H9 (cell line): Measurements from ENCODE around the gene DHPS. TPM values are rescaled to one million over a fixed set of nuclear protein-coding genes. Genes with fewer than 3 reads are reported as not detected.

ENCODE experiments used
- DNase-seq: peaks from one replicate; pipeline ENCODE4 v3.0.0-alpha.2; 2017
- H2AFZ ChIP-seq: one replicate; pipeline ENCODE4 v1.6.1; 2013; ENCODE audit warnings: mild to moderate bottlenecking, low read length, control low read depth, moderate library complexity
- H2AK5ac ChIP-seq: 2 replicates; pipeline ENCODE4 v1.6.1; 2013; ENCODE audit warnings: low read length, control low read depth, mixed read lengths; ENCODE audit not compliant: insufficient read length
- H2BK120ac ChIP-seq: one replicate; pipeline ENCODE4 v1.6.1; 2013; ENCODE audit warnings: low read depth, mild to moderate bottlenecking, low read length, control low read depth, inconsistent platforms; ENCODE audit not compliant: poor library complexity, severe bottlenecking
- H2BK12ac ChIP-seq: 2 replicates; pipeline ENCODE4 v1.6.1; 2013; ENCODE audit warnings: low read length, control low read depth, mixed read lengths, low read depth; ENCODE audit not compliant: insufficient read length
- H2BK15ac ChIP-seq: 2 replicates; pipeline ENCODE4 v1.6.1; 2013; ENCODE audit warnings: low read depth, low read length, control low read depth
- H2BK20ac ChIP-seq: one replicate; pipeline ENCODE4 v1.6.1; 2013; ENCODE audit warnings: low read depth, mild to moderate bottlenecking, low read length, control low read depth, inconsistent platforms; ENCODE audit not compliant: poor library complexity, severe bottlenecking
- H2BK5ac ChIP-seq: 2 replicates; pipeline ENCODE4 v1.6.1; 2013; ENCODE audit warnings: low read length, control low read depth, mixed read lengths; ENCODE audit not compliant: insufficient read length
- H3K14ac ChIP-seq: 2 replicates; pipeline ENCODE4 v1.6.1; 2013; ENCODE audit warnings: low read length, control low read depth; ENCODE audit not compliant: insufficient read depth
- H3K18ac ChIP-seq: 2 replicates; pipeline ENCODE4 v1.6.1; 2013; ENCODE audit warnings: low read depth, mild to moderate bottlenecking, mixed read lengths, low read length, control low read depth; ENCODE audit not compliant: insufficient read length
- H3K23ac ChIP-seq: 2 replicates; pipeline ENCODE4 v1.6.1; 2013; ENCODE audit warnings: low read length, control low read depth, mixed read lengths, low read depth; ENCODE audit not compliant: insufficient read length
- H3K23me2 ChIP-seq: 2 replicates; pipeline ENCODE4 v1.6.1; 2013; ENCODE audit warnings: low read depth, mild to moderate bottlenecking, mixed read lengths, low read length, control low read depth; ENCODE audit not compliant: insufficient read length, poor library complexity, severe bottlenecking
- H3K27ac ChIP-seq: 2 replicates; pipeline ENCODE4 v1.5.1; 2013; ENCODE audit warnings: low read length, control low read depth, mixed read lengths, low read depth; ENCODE audit not compliant: insufficient read length
- H3K27me3 ChIP-seq: 2 replicates; pipeline ENCODE4 v1.6.1; 2013; ENCODE audit warnings: low read length, control low read depth, inconsistent platforms; ENCODE audit not compliant: insufficient read depth
- H3K4ac ChIP-seq: 2 replicates; pipeline ENCODE4 v1.6.1; 2013; ENCODE audit warnings: low read depth, mild to moderate bottlenecking, control low read depth, inconsistent platforms, low read length, moderate library complexity
- H3K4me1 ChIP-seq: 2 replicates; pipeline ENCODE4 v1.6.1; 2013; ENCODE audit warnings: low read length, control low read depth, inconsistent platforms; ENCODE audit not compliant: insufficient read depth
- H3K4me2 ChIP-seq: 2 replicates; pipeline ENCODE4 v1.6.1; 2013; ENCODE audit warnings: low read length, control low read depth, mixed read lengths; ENCODE audit not compliant: insufficient read length, insufficient read depth
- H3K56ac ChIP-seq: 2 replicates; pipeline ENCODE4 v1.6.1; 2013; ENCODE audit warnings: low read depth, mild to moderate bottlenecking, mixed read lengths, low read length, control low read depth; ENCODE audit not compliant: insufficient read length
- H3K79me1 ChIP-seq: 2 replicates; pipeline ENCODE4 v1.6.1; 2013; ENCODE audit warnings: low read depth, mild to moderate bottlenecking, moderate library complexity, low read length, control low read depth, inconsistent platforms; ENCODE audit not compliant: insufficient read depth, poor library complexity, severe bottlenecking
- H3K79me2 ChIP-seq: 2 replicates; pipeline ENCODE4 v1.6.1; 2013; ENCODE audit warnings: low read length, control low read depth, inconsistent platforms; ENCODE audit not compliant: insufficient read depth
- H3K9ac ChIP-seq: 2 replicates; pipeline ENCODE4 v1.6.1; 2013; ENCODE audit warnings: low read length, control low read depth, mixed read lengths; ENCODE audit not compliant: insufficient read length; ENCODE audit errors: extremely low read depth
- H3K9me3 ChIP-seq: one replicate; pipeline ENCODE4 v1.6.1; 2013; ENCODE audit warnings: low read depth, low read length, inconsistent platforms; ENCODE audit not compliant: control insufficient read depth
- H3T11ph ChIP-seq: one replicate; pipeline ENCODE4 v1.6.1; 2013; ENCODE audit warnings: mild to moderate bottlenecking, low read length, control low read depth, inconsistent platforms
- H4K20me1 ChIP-seq: one replicate; pipeline ENCODE4 v1.6.1; 2013; ENCODE audit not compliant: control insufficient read depth, insufficient read length, insufficient read depth
- H4K5ac ChIP-seq: 2 replicates; pipeline ENCODE4 v1.6.1; 2013; ENCODE audit warnings: low read depth, mild to moderate bottlenecking, mixed read lengths, low read length, control low read depth; ENCODE audit not compliant: insufficient read length
- H4K8ac ChIP-seq: replicated peaks from 2 replicates; pipeline ENCODE4 v1.6.1; 2013; ENCODE audit warnings: low read length, control low read depth, mixed read lengths, low read depth; ENCODE audit not compliant: insufficient read length
- H4K91ac ChIP-seq: 2 replicates; pipeline ENCODE4 v1.6.1; 2013; ENCODE audit warnings: low read depth, mild to moderate bottlenecking, moderate library complexity, mixed read lengths, low read length, control low read depth; ENCODE audit not compliant: insufficient read length
- H3K27ac Mint-ChIP-seq, 3 experiments: 2 replicates in 2 of 3; 3 replicates in 1 of 3; pipeline ENCODE4 v1.8.0; 2020 to 2021; ENCODE audit warnings: mixed read lengths in 3 of 3, mild to moderate bottlenecking in 1 of 3, moderate library complexity in 1 of 3
- H3K27me3 Mint-ChIP-seq: 2 replicates; pipeline ENCODE4 v1.8.0; 2021; ENCODE audit warnings: low read depth, mild to moderate bottlenecking, moderate library complexity, mixed read lengths
- H3K36me3 Mint-ChIP-seq, 3 experiments: 2 replicates in 2 of 3; 3 replicates in 1 of 3; pipeline ENCODE4 v1.8.0; 2020 to 2021; ENCODE audit warnings: low read depth in 3 of 3, mixed read lengths in 3 of 3; ENCODE audit not compliant: insufficient read depth in 1 of 3
- H3K4me1 Mint-ChIP-seq, 2 experiments: 2 replicates each; pipeline ENCODE4 v1.8.0; 2020; ENCODE audit warnings: mixed read lengths in 2 of 2
- H3K4me3 Mint-ChIP-seq, 2 experiments: 2 replicates in 1 of 2; 3 replicates in 1 of 2; pipeline ENCODE4 v1.8.0; 2020 to 2021; ENCODE audit warnings: mild to moderate bottlenecking in 2 of 2, mixed read lengths in 2 of 2, moderate library complexity in 1 of 2
- H3K9me3 Mint-ChIP-seq, 2 experiments: 2 replicates in 1 of 2; 3 replicates in 1 of 2; pipeline ENCODE4 v1.8.0; 2020; ENCODE audit warnings: mild to moderate bottlenecking in 2 of 2, mixed read lengths in 2 of 2, moderate library complexity in 1 of 2
- CTCF ChIP-seq: fragments of 200-600 bp; sonication (generic); conservative IDR thresholded peaks from 3 replicates; pipeline ENCODE4 v1.8.0; 2021; ENCODE audit warnings: antibody characterized with exemption, mild to moderate bottlenecking
- WGBS: extraction: QIAGEN DNeasy Blood & Tissue Kit; methylation state at CpG from one replicate; pipeline ENCODE4 v1.1.7; 2013; ENCODE audit warnings: missing lambda C conversion rate, low lambda C conversion rate, mixed read lengths; ENCODE audit not compliant: insufficient read length; ENCODE audit errors: extremely low coverage; 5-methylcytosine and 5-hydroxymethylcytosine counted together
- total RNA-seq: library from RNA; stranded (reverse); gene quantifications from 2 replicates; pipeline ENCODE4 v1.2.1, GENCODE V29; 2021

DHPS gene
- total RNA-seq, 1 experiment from 2014 or later = 94.9 TPM

- no peak overlapping the region for H2AK5ac ChIP-seq
- no peak for TF ChIP-seq CTCF
- H3K23me2 ChIP-seq = peaks cover 4% of the 10 kb centered on the region
- peaks cover 12% of the 10 kb centered on the region for H3K27me3 Mint-ChIP-seq
- H4K5ac ChIP-seq = no peak overlapping the region
- no peak for DNase-seq
- WGBS = no CpG with 5 or more reads among the region's 26 CpGs
- no peaks in the 10 kb centered on the region for H3K79me2 ChIP-seq
- H2AFZ ChIP-seq = no peak overlapping the region
- H2BK15ac ChIP-seq = no peak overlapping the region
- no peaks in the 10 kb centered on the region for H3K9me3 ChIP-seq
- no peaks in the 10 kb centered on the region for H3K4me1 ChIP-seq
- no peak overlapping the region for H2BK120ac ChIP-seq
- H4K8ac ChIP-seq = no peak overlapping the region
- no peak overlapping the region for H3K23ac ChIP-seq
- H3K79me1 ChIP-seq = no peaks in the 10 kb centered on the region
- no peak overlapping the region for H2BK12ac ChIP-seq
- H3K36me3 Mint-ChIP-seq = peaks cover 2 to 12% (median 5%) of the 10 kb centered on the region in 3 experiments; a peak in 4 of 7 replicates
- H4K20me1 ChIP-seq = no peaks in the 10 kb centered on the region
- H3K27ac ChIP-seq = no peak overlapping the region
- no peak overlapping the region for H3T11ph ChIP-seq
- no peaks in the 10 kb centered on the region for H3K27me3 ChIP-seq
- H3K9ac ChIP-seq = no peak overlapping the region
- H2BK20ac ChIP-seq = no peak overlapping the region
- no peak overlapping the region for H3K4me2 ChIP-seq
- no peak overlapping the region for H3K4me3 Mint-ChIP-seq
- H3K27ac Mint-ChIP-seq = no peak overlapping the region
- H3K9me3 Mint-ChIP-seq = peaks cover 3 to 4% of the 10 kb centered on the region in 2 experiments; a peak in 4 of 5 replicates
- H3K14ac ChIP-seq = no peak overlapping the region
- H2BK5ac ChIP-seq = no peak overlapping the region
- no peak overlapping the region for H3K56ac ChIP-seq
- peaks cover 2 to 5% of the 10 kb centered on the region in 2 experiments; a peak in 1 of 4 replicates for H3K4me1 Mint-ChIP-seq
- no peak overlapping the region for H4K91ac ChIP-seq
- no peak overlapping the region for H3K18ac ChIP-seq
- H3K4ac ChIP-seq = no peak overlapping the region
These were observed 39.2 kb downstream of the DHPS start for GRCh38 chr19:12642506-12642905.
